Stomach smooth muscle (tissue), 2 donors: ENCODE results near the gene TRMO.

Experiments used
- H3K27ac ChIP-seq: one replicate; pipeline ENCODE4 v1.7.0; 2013; ENCODE audit warnings: mild to moderate bottlenecking, low read length, inconsistent platforms
- H3K27me3 ChIP-seq, 2 donors: one replicate each; pipeline ENCODE4 v1.7.0; 2013; ENCODE audit warnings: low read length in 2 of 2; ENCODE audit not compliant: insufficient read depth in 2 of 2, control insufficient read depth in 1 of 2
- H3K36me3 ChIP-seq, 2 donors: one replicate each; pipeline ENCODE4 v1.7.0; 2013; ENCODE audit warnings: low read length in 2 of 2; ENCODE audit not compliant: control insufficient read depth in 2 of 2, insufficient read depth in 2 of 2
- H3K4me1 ChIP-seq: one replicate; pipeline ENCODE4 v1.7.0; 2013; ENCODE audit warnings: low read length; ENCODE audit not compliant: control insufficient read depth, insufficient read depth
- H3K4me3 ChIP-seq, 2 donors: one replicate each; pipeline ENCODE4 v1.7.0; 2013; ENCODE audit warnings: low read length in 2 of 2
- H3K9ac ChIP-seq, 2 donors: one replicate each; pipeline ENCODE4 v1.7.0; 2013; ENCODE audit warnings: low read length in 2 of 2, mild to moderate bottlenecking in 1 of 2
- H3K9me3 ChIP-seq, 2 donors: one replicate each; pipeline ENCODE4 v1.7.0; 2013; ENCODE audit warnings: low read length in 2 of 2; ENCODE audit not compliant: control insufficient read depth in 2 of 2
- donor health status: healthy.
- donor health status: Pancreatic carcinoma.

The TRMO gene

GRCh38 chr9:97860451-97861147 lies 61.7 kb downstream of the TRMO start:
- Histone ChIP-seq H3K27ac (no peak overlapping the region), H3K36me3 (no peaks in the 10 kb centered on the region), H3K4me3 (no peak overlapping the region), H3K4me1 (no peaks in the 10 kb centered on the region), H3K9me3 (peaks cover 0 to 3% of the 10 kb centered on the region in 2 donors), H3K9ac (no peak overlapping the region), H3K27me3 (peaks cover 55 to 59% of the 10 kb centered on the region in 2 donors)

GRCh38 chr9:97859346-97859745 lies 63.0 kb downstream of the TRMO start:
- Histone ChIP-seq H3K27me3 (peaks cover 67 to 69% of the 10 kb centered on the region in 2 donors), H3K4me1 (no peaks in the 10 kb centered on the region), H3K4me3 (no peak overlapping the region), H3K36me3 (no peaks in the 10 kb centered on the region), H3K27ac (no peak overlapping the region), H3K9ac (no peak overlapping the region), H3K9me3 (no peaks in the 10 kb centered on the region)

GRCh38 chr9:97858826-97859225 lies 63.5 kb downstream of the TRMO start:
- no peaks in the 10 kb centered on the region for H3K36me3 ChIP-seq
- no peak overlapping the region for H3K9ac ChIP-seq
- H3K27me3 ChIP-seq: peaks cover 69 to 72% of the 10 kb centered on the region in 2 donors
- no peak overlapping the region for H3K4me3 ChIP-seq
- no peaks in the 10 kb centered on the region for H3K4me1 ChIP-seq
- no peak overlapping the region for H3K27ac ChIP-seq
- H3K9me3 ChIP-seq: no peaks in the 10 kb centered on the region

- H3K4me1 ChIP-seq: peaks cover 1% of the 10 kb centered on the region
- no peak overlapping the region for H3K27ac ChIP-seq
- H3K9me3 ChIP-seq: no peaks in the 10 kb centered on the region
- no peaks in the 10 kb centered on the region for H3K36me3 ChIP-seq
- H3K4me3 ChIP-seq: no peak overlapping the region
- H3K27me3 ChIP-seq: peaks cover 72 to 74% of the 10 kb centered on the region in 2 donors
- H3K9ac ChIP-seq: no peak overlapping the region
These were observed 63.9 kb downstream of the TRMO start for GRCh38 chr9:97858393-97858713.

- no peaks in the 10 kb centered on the region for H3K9me3 ChIP-seq
- H3K4me3 ChIP-seq: no peak overlapping the region
- H3K9ac ChIP-seq: no peak overlapping the region
- H3K4me1 ChIP-seq: peaks cover 7% of the 10 kb centered on the region
- no peak overlapping the region for H3K27ac ChIP-seq
- peaks cover 69 to 80% of the 10 kb centered on the region in 2 donors for H3K27me3 ChIP-seq
- no peaks in the 10 kb centered on the region for H3K36me3 ChIP-seq
These were observed 64.5 kb downstream of the TRMO start for GRCh38 chr9:97857606-97858392.

GRCh38 chr9:97856857-97857605 lies 65.3 kb downstream of the TRMO start:
- Histone ChIP-seq H3K36me3 (no peaks in the 10 kb centered on the region), H3K27ac (no peak overlapping the region), H3K4me3 (no peak overlapping the region), H3K9ac (no peak overlapping the region), H3K27me3 (peaks cover 75 to 87% of the 10 kb centered on the region in 2 donors), H3K9me3 (no peaks in the 10 kb centered on the region), H3K4me1 (peaks cover 12% of the 10 kb centered on the region)

GRCh38 chr9:97855899-97856298 lies 66.4 kb downstream of the TRMO start:
- H3K4me3 ChIP-seq: no peak overlapping the region
- H3K9me3 ChIP-seq: no peaks in the 10 kb centered on the region
- H3K27ac ChIP-seq: no peak overlapping the region
- no peaks in the 10 kb centered on the region for H3K36me3 ChIP-seq
- no peak overlapping the region for H3K9ac ChIP-seq
- peaks cover 15% of the 10 kb centered on the region for H3K4me1 ChIP-seq
- peaks cover 76 to 97% of the 10 kb centered on the region in 2 donors for H3K27me3 ChIP-seq

GRCh38 chr9:97855486-97855875 lies 66.8 kb downstream of the TRMO start:
- H3K4me3 ChIP-seq: no peak overlapping the region
- peaks cover 15% of the 10 kb centered on the region for H3K4me1 ChIP-seq
- H3K9ac ChIP-seq: no peak overlapping the region
- no peaks in the 10 kb centered on the region for H3K36me3 ChIP-seq
- H3K27ac ChIP-seq: no peak overlapping the region
- H3K27me3 ChIP-seq: peaks cover 76 to 96% of the 10 kb centered on the region in 2 donors
- no peaks in the 10 kb centered on the region for H3K9me3 ChIP-seq

- Histone ChIP-seq H3K27me3 (peaks cover 76 to 96% of the 10 kb centered on the region in 2 donors), H3K4me3 (no peak overlapping the region), H3K9ac (no peak overlapping the region), H3K36me3 (no peaks in the 10 kb centered on the region), H3K9me3 (no peaks in the 10 kb centered on the region), H3K4me1 (peaks cover 15% of the 10 kb centered on the region), H3K27ac (no peak overlapping the region)
These were observed 67.4 kb downstream of the TRMO start for GRCh38 chr9:97854696-97855485.
